Measurements from ENCODE around the gene POMT1.

- TF ChIP-seq CTCF (conservative IDR thresholded peaks at IDR 0.05; ENCODE audit: low read depth, low read length) (no peak), EZH2 (IDR thresholded peaks at IDR 0.05; ENCODE audit: borderline replicate concordance, low read depth, low read length, poor library complexity, severe bottlenecking) (no peak)
Measured at GRCh38 chr9:131546336-131547084, 43.8 kb downstream of the POMT1 start.

Measured in A673 (cell line).